CD8-positive, alpha-beta memory T cell (primary cell): ENCODE results near the gene ZDHHC23. TPM values are rescaled to one million over a fixed set of nuclear protein-coding genes. Genes with fewer than 3 reads are reported as not detected.

Source experiments
- CTCF ChIA-PET: fragments of 350-600 bp; sonication (Branson Sonifier 250); formaldehyde crosslinking; loops from one replicate; lab custom pipeline; 2021; ENCODE audit warnings: antibody characterized with exemption; lab: Charles Lee
- POLR2A ChIA-PET: fragments of 350-600 bp; sonication (Branson Sonifier 250); formaldehyde crosslinking; loops from one replicate; lab custom pipeline; 2021; ENCODE audit warnings: antibody characterized with exemption; lab: Charles Lee
- DNase-seq, 5 donors: peaks; one replicate each; pipeline versions ENCODE4 v3.0.0 to v3.0.0-alpha.2; 2020 to 2022; ENCODE audit warnings: mixed read lengths in 1 of 5
- H3K27ac ChIP-seq: one replicate; pipeline ENCODE4 v1.7.0; 2013; ENCODE audit warnings: low read depth, mild to moderate bottlenecking, low read length, moderate library complexity
- H3K27me3 ChIP-seq: 2 replicates; pipeline ENCODE4 v1.7.0; 2013; ENCODE audit warnings: low read length, mild to moderate bottlenecking; ENCODE audit not compliant: insufficient read depth, poor library complexity, severe bottlenecking
- H3K36me3 ChIP-seq: 2 replicates; pipeline ENCODE4 v1.7.0; 2013; ENCODE audit warnings: mild to moderate bottlenecking, low read length, moderate library complexity; ENCODE audit not compliant: insufficient read depth
- H3K4me1 ChIP-seq: 2 replicates; pipeline ENCODE4 v1.7.0; 2013; ENCODE audit warnings: mild to moderate bottlenecking, low read length, moderate library complexity; ENCODE audit not compliant: insufficient read depth
- H3K4me3 ChIP-seq: 2 replicates; pipeline ENCODE4 v1.7.0; 2013; ENCODE audit warnings: mild to moderate bottlenecking, low read length
- H3K9me3 ChIP-seq: 2 replicates; pipeline ENCODE4 v1.7.0; 2013; ENCODE audit warnings: mild to moderate bottlenecking, low read length
- H3K27ac Mint-ChIP-seq, 8 donors: one replicate each; pipeline ENCODE4 v1.8.0; 2020 to 2021; ENCODE audit warnings: mixed read lengths in 8 of 8, mild to moderate bottlenecking in 6 of 8, inconsistent platforms in 3 of 8, moderate library complexity in 3 of 8
- H3K27me3 Mint-ChIP-seq, 2 donors: one replicate each; pipeline ENCODE4 v1.8.0; 2020 to 2021; ENCODE audit warnings: mixed read lengths in 2 of 2, mild to moderate bottlenecking in 1 of 2, moderate library complexity in 1 of 2
- H3K36me3 Mint-ChIP-seq, 3 donors: one replicate each; pipeline ENCODE4 v1.8.0; 2020 to 2021; ENCODE audit warnings: mixed read lengths in 3 of 3, inconsistent platforms in 1 of 3, mild to moderate bottlenecking in 1 of 3
- H3K4me1 Mint-ChIP-seq, 3 donors: one replicate each; pipeline ENCODE4 v1.8.0; 2020 to 2021; ENCODE audit warnings: mixed read lengths in 3 of 3, inconsistent platforms in 1 of 3, mild to moderate bottlenecking in 1 of 3
- H3K4me3 Mint-ChIP-seq, 7 donors: one replicate each; pipeline ENCODE4 v1.8.0; 2020 to 2021; ENCODE audit warnings: mixed read lengths in 7 of 7, mild to moderate bottlenecking in 6 of 7, moderate library complexity in 4 of 7, inconsistent platforms in 2 of 7
- H3K9me3 Mint-ChIP-seq, 5 donors: one replicate each; pipeline ENCODE4 v1.8.0; 2020 to 2022; ENCODE audit warnings: mixed read lengths in 5 of 5, mild to moderate bottlenecking in 3 of 5, moderate library complexity in 2 of 5, inconsistent platforms in 1 of 5
- polyA plus RNA-seq: library from polyadenylated mRNA; unstranded; fragments of 300-500 nt; fragmentation: Illumina TruSeq; gene quantifications from one replicate; pipeline ENCODE4 v1.2.3, GENCODE V29; 2021
- total RNA-seq, 2 experiments: library from RNA; stranded (reverse); gene quantifications; one replicate each; pipeline ENCODE4 v1.2.3, GENCODE V29; 2021

ZDHHC23 gene
- total and polyA plus RNA-seq, 3 experiments from 2014 or later, result 1.1 to 4.3 (median 4.3) TPM

DNA sequence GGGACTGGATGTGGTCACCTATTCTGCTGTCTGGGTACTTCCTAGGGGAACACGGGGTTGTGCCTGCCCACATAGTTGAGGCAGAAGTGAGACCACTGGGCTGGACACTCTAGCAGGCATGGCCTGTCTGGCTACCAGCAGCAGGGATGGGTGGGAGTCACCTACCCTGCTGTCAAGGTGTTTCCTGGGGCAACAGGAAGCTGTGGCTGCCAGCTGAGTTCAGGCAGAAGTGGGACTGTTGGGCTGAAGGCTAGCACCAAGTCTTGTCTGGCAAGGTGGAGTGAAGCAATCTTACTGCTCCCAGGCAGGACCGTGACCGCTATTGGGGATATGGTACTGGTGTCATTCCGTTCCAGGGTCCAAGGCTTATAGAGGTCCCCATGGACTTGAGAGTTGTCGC lies 20.3 kb upstream of the ZDHHC23 start:
- H3K9me3 Mint-ChIP-seq, result peaks cover 15 to 29% (median 24%) of the 10 kb centered on the region in 5 donors
- CTCF ChIA-PET, result no interaction called here

DNA sequence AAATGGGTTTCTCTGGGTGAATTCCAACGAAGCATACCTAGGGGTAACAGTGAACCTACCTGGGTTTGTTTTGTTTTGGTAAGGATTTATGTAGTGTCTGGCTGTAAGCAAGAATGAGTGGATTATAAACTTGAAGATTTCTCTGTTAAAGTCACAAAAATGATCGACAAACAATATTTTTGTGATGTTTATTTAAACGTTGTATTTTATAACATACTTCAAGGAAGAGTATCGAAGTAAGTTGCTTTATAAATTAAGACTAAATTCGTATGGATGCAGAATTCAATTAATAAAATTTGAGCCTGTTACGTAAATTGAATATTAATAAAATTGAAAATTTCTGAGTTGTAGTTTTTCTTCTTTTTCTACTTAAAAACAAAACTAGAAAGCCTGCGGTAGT lies 982 bp upstream of the ZDHHC23 start:
- POLR2A ChIA-PET, result no interaction called here
- Mint-ChIP-seq H3K4me1 (peaks cover 12 to 18% (median 13%) of the 10 kb centered on the region in 3 donors), H3K9me3 (no peaks in the 10 kb centered on the region), H3K27me3 (peaks cover 4 to 24% of the 10 kb centered on the region in 2 donors), H3K27ac (peak overlapping the region in 4 of 8 donors; percentile 76 to 86 (median 82)), H3K4me3 (peak overlapping the region; percentile 80 to 93 (median 86)), H3K36me3 (peaks cover 0 to 2% (median 0%) of the 10 kb centered on the region in 3 donors)
- H3K4me1 ChIP-seq, result peaks cover 7% of the 10 kb centered on the region
- no peaks in the 10 kb centered on the region for H3K9me3 ChIP-seq
- no peaks in the 10 kb centered on the region for H3K27me3 ChIP-seq
- no peak for DNase-seq
- CTCF ChIA-PET, result no interaction called here
- no peaks in the 10 kb centered on the region for H3K36me3 ChIP-seq
- H3K27ac ChIP-seq, result no peak overlapping the region
- no peak overlapping the region for H3K4me3 ChIP-seq

More for the DNA sequence above, 20.3 kb upstream of the ZDHHC23 start:
- no peaks in the 10 kb centered on the region for H3K4me1 ChIP-seq
- H3K4me3 ChIP-seq, result no peak overlapping the region
- peaks cover 0 to 20% (median 0%) of the 10 kb centered on the region in 3 donors for H3K36me3 Mint-ChIP-seq
- H3K36me3 ChIP-seq, result no peaks in the 10 kb centered on the region
- DNase-seq, result no peak
- H3K27ac Mint-ChIP-seq, result no peak overlapping the region
- H3K4me3 Mint-ChIP-seq, result no peak overlapping the region
- H3K27me3 Mint-ChIP-seq, result peaks cover 12 to 60% of the 10 kb centered on the region in 2 donors
- peaks cover 0 to 4% (median 0%) of the 10 kb centered on the region in 3 donors for H3K4me1 Mint-ChIP-seq
- H3K9me3 ChIP-seq, result peaks cover 3% of the 10 kb centered on the region
- POLR2A ChIA-PET, result no interaction called here
- H3K27ac ChIP-seq, result no peak overlapping the region
- no peaks in the 10 kb centered on the region for H3K27me3 ChIP-seq

DNA sequence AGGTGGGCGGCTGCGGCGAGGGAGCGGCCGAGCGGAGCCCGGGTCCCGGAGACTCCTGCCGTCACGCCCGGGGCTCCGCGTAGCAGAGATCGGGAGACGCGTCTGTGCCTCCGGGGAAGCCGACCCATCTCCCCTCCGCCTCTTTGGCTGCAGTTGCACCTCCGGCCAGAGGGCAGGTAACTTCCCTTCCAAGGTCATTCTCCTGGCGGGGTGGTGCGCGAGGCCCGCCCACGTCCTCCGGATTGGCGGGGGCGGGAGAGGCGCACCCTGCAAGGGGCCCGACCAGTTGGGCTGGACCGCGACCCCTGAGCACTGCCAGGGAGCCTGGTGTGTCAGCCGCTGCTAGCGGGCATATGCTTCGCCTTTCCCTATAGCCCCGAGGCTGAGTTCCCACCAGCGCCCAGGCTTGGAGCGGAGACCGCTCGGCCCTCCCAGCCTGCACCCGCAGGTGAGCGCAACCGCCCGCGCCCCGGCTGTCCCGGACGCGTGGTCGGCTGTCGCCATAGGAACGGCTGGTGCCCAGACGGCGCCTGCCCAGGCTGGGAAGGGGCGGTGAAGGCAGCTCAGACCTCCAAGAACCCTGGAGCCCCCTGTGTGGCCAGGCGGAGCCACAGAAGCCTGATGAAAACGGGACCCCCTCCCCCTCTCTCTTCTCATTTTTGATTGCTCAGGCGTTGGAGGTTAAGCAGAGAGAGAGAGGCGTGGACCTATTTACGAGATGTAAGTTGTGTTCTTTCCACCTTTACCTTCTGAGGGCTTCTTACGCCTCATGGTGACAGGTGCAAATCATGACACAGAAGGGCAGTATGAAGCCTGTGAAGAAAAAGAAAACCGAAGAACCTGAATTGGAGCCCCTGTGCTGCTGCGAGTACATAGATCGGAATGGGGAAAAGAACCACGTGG lies 453 bp downstream of the ZDHHC23 start:
- Mint-ChIP-seq H3K9me3 (no peaks in the 10 kb centered on the region), H3K4me1 (peaks cover 12 to 23% (median 15%) of the 10 kb centered on the region in 3 donors), H3K27ac (peak overlapping the region in 7 of 8 donors; percentile 18 to 82 (median 54)), H3K27me3 (peaks cover 2 to 13% of the 10 kb centered on the region in 2 donors), H3K4me3 (peak overlapping the region; percentile 49 to 90 (median 75)), H3K36me3 (peaks cover 0 to 2% (median 0%) of the 10 kb centered on the region in 3 donors)
- ChIA-PET CTCF (no interaction called here), POLR2A (no interaction called here)
- Histone ChIP-seq H3K27ac (no peak overlapping the region), H3K9me3 (no peaks in the 10 kb centered on the region), H3K4me3 (peak overlapping the region; percentile 68), H3K36me3 (no peaks in the 10 kb centered on the region), H3K4me1 (peaks cover 7% of the 10 kb centered on the region), H3K27me3 (no peaks in the 10 kb centered on the region)
- peak; percentile 7 to 57 (median 28) for DNase-seq

DNA sequence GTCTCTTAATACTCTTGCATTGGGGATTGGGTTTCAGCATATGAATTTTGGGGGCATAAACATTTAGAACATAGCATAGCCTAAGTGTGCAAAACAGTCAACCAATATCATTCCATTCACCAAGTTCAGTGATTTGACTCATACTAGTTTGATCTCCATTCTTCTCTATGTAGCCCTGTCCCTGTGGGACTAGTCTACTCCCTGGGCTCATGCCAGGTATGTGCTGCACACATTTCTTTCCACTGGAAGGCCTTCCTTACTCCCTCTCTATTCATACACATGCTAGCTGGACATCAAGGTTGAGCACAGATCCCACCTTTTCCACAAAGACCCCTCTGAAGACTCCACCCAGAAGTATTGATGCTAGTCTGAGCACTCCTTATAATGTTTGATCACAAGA lies 5.1 kb downstream of the ZDHHC23 start:
- Histone ChIP-seq H3K4me3 (no peak overlapping the region), H3K9me3 (no peaks in the 10 kb centered on the region), H3K4me1 (peaks cover 7% of the 10 kb centered on the region), H3K36me3 (no peaks in the 10 kb centered on the region), H3K27ac (no peak overlapping the region), H3K27me3 (no peaks in the 10 kb centered on the region)
- no peak for DNase-seq
- Mint-ChIP-seq H3K27ac (no peak overlapping the region), H3K36me3 (peaks cover 0 to 13% (median 4%) of the 10 kb centered on the region in 3 donors), H3K4me1 (peaks cover 13 to 23% (median 19%) of the 10 kb centered on the region in 3 donors), H3K27me3 (no peaks in the 10 kb centered on the region), H3K4me3 (peak overlapping the region in 1 of 7 donors; percentile 5), H3K9me3 (no peaks in the 10 kb centered on the region)
- ChIA-PET CTCF (no interaction called here), POLR2A (no interaction called here)

DNA sequence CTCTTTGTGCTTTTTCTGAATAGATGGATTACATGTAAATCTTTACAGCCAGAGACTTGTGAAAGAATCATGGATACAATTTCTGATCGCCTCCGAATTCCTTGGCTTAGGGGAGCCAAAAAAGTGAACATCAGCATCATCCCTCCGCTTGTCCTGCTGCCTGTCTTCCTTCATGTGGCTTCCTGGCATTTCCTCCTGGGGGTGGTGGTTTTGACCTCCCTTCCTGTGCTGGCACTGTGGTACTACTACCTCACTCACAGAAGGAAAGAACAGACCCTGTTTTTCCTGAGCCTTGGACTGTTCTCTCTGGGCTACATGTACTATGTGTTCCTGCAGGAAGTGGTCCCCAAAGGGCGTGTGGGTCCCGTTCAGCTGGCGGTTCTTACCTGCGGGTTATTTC lies 5.9 kb downstream of the ZDHHC23 start:
- H3K27me3 Mint-ChIP-seq, result no peaks in the 10 kb centered on the region
- H3K4me3 Mint-ChIP-seq, result no peak overlapping the region
- H3K9me3 Mint-ChIP-seq, result no peaks in the 10 kb centered on the region
- H3K27ac Mint-ChIP-seq, result peak overlapping the region in 1 of 8 donors; percentile 29
- no peak overlapping the region for H3K4me3 ChIP-seq
- CTCF ChIA-PET, result no interaction called here
- H3K36me3 ChIP-seq, result no peaks in the 10 kb centered on the region
- H3K27ac ChIP-seq, result no peak overlapping the region
- no peaks in the 10 kb centered on the region for H3K9me3 ChIP-seq
- H3K27me3 ChIP-seq, result no peaks in the 10 kb centered on the region
- DNase-seq, result no peak
- H3K4me1 ChIP-seq, result peaks cover 5% of the 10 kb centered on the region
- POLR2A ChIA-PET, result interaction anchor here (0.6 kb wide), 1 partner anchor 41 kb away, joined by 3 read pairs; no protein-coding TSS in a partner anchor
- peaks cover 11 to 20% (median 17%) of the 10 kb centered on the region in 3 donors for H3K4me1 Mint-ChIP-seq
- H3K36me3 Mint-ChIP-seq, result peaks cover 0 to 18% (median 6%) of the 10 kb centered on the region in 3 donors

DNA sequence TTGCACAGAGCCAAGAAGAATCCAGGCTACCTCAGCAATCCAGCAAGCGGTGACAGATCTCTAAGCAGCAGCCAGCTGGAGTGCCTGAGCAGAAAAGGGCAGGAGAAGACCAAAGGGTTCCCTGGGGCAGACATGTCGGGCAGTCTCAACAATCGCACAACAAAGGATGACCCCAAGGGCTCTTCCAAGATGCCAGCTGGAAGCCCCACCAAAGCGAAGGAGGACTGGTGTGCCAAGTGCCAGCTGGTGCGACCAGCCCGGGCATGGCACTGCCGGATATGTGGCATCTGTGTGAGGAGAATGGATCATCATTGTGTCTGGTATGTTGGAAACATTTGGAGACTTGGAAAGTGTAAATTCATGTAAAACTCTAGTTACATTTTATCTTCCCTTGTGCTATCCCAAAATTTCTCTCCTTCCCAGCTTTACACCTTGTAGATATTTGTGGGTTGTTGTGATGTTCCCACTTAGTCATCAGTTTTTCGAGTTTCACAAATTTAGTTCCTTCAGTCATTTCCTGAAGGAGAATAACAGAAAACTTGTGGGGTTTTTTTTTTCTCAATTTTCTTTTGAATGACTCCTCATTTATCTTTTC lies 6.4 kb downstream of the ZDHHC23 start:
- Mint-ChIP-seq H3K4me1 (peaks cover 7 to 15% (median 12%) of the 10 kb centered on the region in 3 donors), H3K4me3 (no peak overlapping the region), H3K36me3 (peaks cover 4 to 23% (median 11%) of the 10 kb centered on the region in 3 donors), H3K27me3 (no peaks in the 10 kb centered on the region), H3K9me3 (no peaks in the 10 kb centered on the region), H3K27ac (no peak overlapping the region)
- no peaks in the 10 kb centered on the region for H3K27me3 ChIP-seq
- ChIA-PET CTCF (no interaction called here), POLR2A (no interaction called here)
- H3K27ac ChIP-seq, result no peak overlapping the region
- no peak overlapping the region for H3K4me3 ChIP-seq
- H3K4me1 ChIP-seq, result no peaks in the 10 kb centered on the region
- no peaks in the 10 kb centered on the region for H3K9me3 ChIP-seq
- DNase-seq, result no peak
- no peaks in the 10 kb centered on the region for H3K36me3 ChIP-seq

DNA sequence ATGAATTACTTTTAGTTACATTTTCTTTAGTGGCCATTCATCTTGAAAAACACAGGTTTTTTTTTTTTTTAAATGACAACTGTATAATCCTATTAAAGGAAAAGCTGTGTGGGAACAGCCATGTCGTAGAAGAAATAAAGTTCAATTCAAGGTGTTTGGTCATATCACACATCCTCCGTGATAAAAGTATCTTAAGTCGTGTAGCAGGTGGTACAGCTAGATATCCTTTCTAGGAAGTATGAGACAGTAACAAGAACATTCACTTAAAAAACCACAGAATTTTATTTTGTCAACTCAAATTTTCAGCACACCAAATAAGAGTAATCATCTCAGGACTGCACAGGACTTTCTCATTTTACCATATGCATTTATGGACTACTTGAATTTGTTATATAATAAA lies 16.1 kb downstream of the ZDHHC23 start:
- ChIA-PET POLR2A (no interaction called here), CTCF (no interaction called here)
- H3K27me3 Mint-ChIP-seq, result peaks cover 0 to 2% of the 10 kb centered on the region in 2 donors
- peaks cover 8 to 20% (median 9%) of the 10 kb centered on the region in 3 donors for H3K36me3 Mint-ChIP-seq
- Histone ChIP-seq H3K27me3 (no peaks in the 10 kb centered on the region), H3K4me3 (no peak overlapping the region), H3K27ac (no peak overlapping the region), H3K4me1 (no peaks in the 10 kb centered on the region), H3K9me3 (no peaks in the 10 kb centered on the region), H3K36me3 (no peaks in the 10 kb centered on the region)
- H3K27ac Mint-ChIP-seq, result peak overlapping the region in 1 of 8 donors; percentile 14
- no peak overlapping the region for H3K4me3 Mint-ChIP-seq
- DNase-seq, result no peak
- H3K4me1 Mint-ChIP-seq, result peaks cover 0 to 4% (median 0%) of the 10 kb centered on the region in 3 donors
- H3K9me3 Mint-ChIP-seq, result no peaks in the 10 kb centered on the region

DNA sequence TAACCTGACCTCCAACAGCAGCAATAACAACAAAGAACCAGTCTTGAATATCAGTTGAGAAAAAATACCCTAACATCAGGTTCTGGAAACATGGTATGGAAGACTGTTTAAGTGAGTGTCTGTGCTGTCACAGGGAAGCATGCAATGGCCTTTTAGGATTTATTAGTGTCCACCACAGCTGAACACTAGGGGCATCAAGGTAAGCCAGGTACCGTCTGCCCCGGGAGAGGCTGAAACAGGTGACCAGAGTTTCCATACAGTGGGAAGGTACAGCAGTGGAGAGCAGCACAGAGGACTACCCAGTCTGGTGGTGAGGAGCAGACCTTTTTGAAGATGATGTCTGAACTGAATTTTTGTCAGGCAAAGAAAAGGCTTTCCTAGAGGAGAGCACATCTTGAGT lies 18.4 kb downstream of the ZDHHC23 start:
- ChIA-PET POLR2A (interaction anchor here (0.5 kb wide), 1 partner anchor 857 kb away, joined by 4 read pairs; no protein-coding TSS in a partner anchor), CTCF (no interaction called here)
- H3K9me3 ChIP-seq, result no peaks in the 10 kb centered on the region
- Mint-ChIP-seq H3K36me3 (peaks cover 3 to 17% (median 7%) of the 10 kb centered on the region in 3 donors), H3K27ac (no peak overlapping the region), H3K4me1 (peaks cover 0 to 4% (median 0%) of the 10 kb centered on the region in 3 donors), H3K27me3 (peaks cover 0 to 2% of the 10 kb centered on the region in 2 donors), H3K4me3 (no peak overlapping the region), H3K9me3 (peaks cover 0 to 4% (median under 1%) of the 10 kb centered on the region in 5 donors)
- DNase-seq, result no peak
- no peaks in the 10 kb centered on the region for H3K27me3 ChIP-seq
- H3K27ac ChIP-seq, result no peak overlapping the region
- H3K4me1 ChIP-seq, result no peaks in the 10 kb centered on the region
- H3K4me3 ChIP-seq, result no peak overlapping the region
- no peaks in the 10 kb centered on the region for H3K36me3 ChIP-seq
